H9 (cell line): Measurements from ENCODE around the gene NRCAM. TPM values are rescaled to one million over a fixed set of nuclear protein-coding genes. Genes with fewer than 3 reads are reported as not detected.

ENCODE experiments used
- DNase-seq: peaks from one replicate; pipeline ENCODE4 v3.0.0-alpha.2; 2017
- H2AFZ ChIP-seq: one replicate; pipeline ENCODE4 v1.6.1; 2013; ENCODE audit warnings: mild to moderate bottlenecking, low read length, control low read depth, moderate library complexity
- H2AK5ac ChIP-seq: 2 replicates; pipeline ENCODE4 v1.6.1; 2013; ENCODE audit warnings: low read length, control low read depth, mixed read lengths; ENCODE audit not compliant: insufficient read length
- H2BK120ac ChIP-seq: one replicate; pipeline ENCODE4 v1.6.1; 2013; ENCODE audit warnings: low read depth, mild to moderate bottlenecking, low read length, control low read depth, inconsistent platforms; ENCODE audit not compliant: poor library complexity, severe bottlenecking
- H2BK12ac ChIP-seq: 2 replicates; pipeline ENCODE4 v1.6.1; 2013; ENCODE audit warnings: low read length, control low read depth, mixed read lengths, low read depth; ENCODE audit not compliant: insufficient read length
- H2BK15ac ChIP-seq: 2 replicates; pipeline ENCODE4 v1.6.1; 2013; ENCODE audit warnings: low read depth, low read length, control low read depth
- H2BK20ac ChIP-seq: one replicate; pipeline ENCODE4 v1.6.1; 2013; ENCODE audit warnings: low read depth, mild to moderate bottlenecking, low read length, control low read depth, inconsistent platforms; ENCODE audit not compliant: poor library complexity, severe bottlenecking
- H2BK5ac ChIP-seq: 2 replicates; pipeline ENCODE4 v1.6.1; 2013; ENCODE audit warnings: low read length, control low read depth, mixed read lengths; ENCODE audit not compliant: insufficient read length
- H3K14ac ChIP-seq: 2 replicates; pipeline ENCODE4 v1.6.1; 2013; ENCODE audit warnings: low read length, control low read depth; ENCODE audit not compliant: insufficient read depth
- H3K18ac ChIP-seq: 2 replicates; pipeline ENCODE4 v1.6.1; 2013; ENCODE audit warnings: low read depth, mild to moderate bottlenecking, mixed read lengths, low read length, control low read depth; ENCODE audit not compliant: insufficient read length
- H3K23ac ChIP-seq: 2 replicates; pipeline ENCODE4 v1.6.1; 2013; ENCODE audit warnings: low read length, control low read depth, mixed read lengths, low read depth; ENCODE audit not compliant: insufficient read length
- H3K23me2 ChIP-seq: 2 replicates; pipeline ENCODE4 v1.6.1; 2013; ENCODE audit warnings: low read depth, mild to moderate bottlenecking, mixed read lengths, low read length, control low read depth; ENCODE audit not compliant: insufficient read length, poor library complexity, severe bottlenecking
- H3K27ac ChIP-seq: 2 replicates; pipeline ENCODE4 v1.5.1; 2013; ENCODE audit warnings: low read length, control low read depth, mixed read lengths, low read depth; ENCODE audit not compliant: insufficient read length
- H3K27me3 ChIP-seq: 2 replicates; pipeline ENCODE4 v1.6.1; 2013; ENCODE audit warnings: low read length, control low read depth, inconsistent platforms; ENCODE audit not compliant: insufficient read depth
- H3K4ac ChIP-seq: 2 replicates; pipeline ENCODE4 v1.6.1; 2013; ENCODE audit warnings: low read depth, mild to moderate bottlenecking, control low read depth, inconsistent platforms, low read length, moderate library complexity
- H3K4me1 ChIP-seq: 2 replicates; pipeline ENCODE4 v1.6.1; 2013; ENCODE audit warnings: low read length, control low read depth, inconsistent platforms; ENCODE audit not compliant: insufficient read depth
- H3K4me2 ChIP-seq: 2 replicates; pipeline ENCODE4 v1.6.1; 2013; ENCODE audit warnings: low read length, control low read depth, mixed read lengths; ENCODE audit not compliant: insufficient read length, insufficient read depth
- H3K56ac ChIP-seq: 2 replicates; pipeline ENCODE4 v1.6.1; 2013; ENCODE audit warnings: low read depth, mild to moderate bottlenecking, mixed read lengths, low read length, control low read depth; ENCODE audit not compliant: insufficient read length
- H3K79me1 ChIP-seq: 2 replicates; pipeline ENCODE4 v1.6.1; 2013; ENCODE audit warnings: low read depth, mild to moderate bottlenecking, moderate library complexity, low read length, control low read depth, inconsistent platforms; ENCODE audit not compliant: insufficient read depth, poor library complexity, severe bottlenecking
- H3K79me2 ChIP-seq: 2 replicates; pipeline ENCODE4 v1.6.1; 2013; ENCODE audit warnings: low read length, control low read depth, inconsistent platforms; ENCODE audit not compliant: insufficient read depth
- H3K9ac ChIP-seq: 2 replicates; pipeline ENCODE4 v1.6.1; 2013; ENCODE audit warnings: low read length, control low read depth, mixed read lengths; ENCODE audit not compliant: insufficient read length; ENCODE audit errors: extremely low read depth
- H3K9me3 ChIP-seq: one replicate; pipeline ENCODE4 v1.6.1; 2013; ENCODE audit warnings: low read depth, low read length, inconsistent platforms; ENCODE audit not compliant: control insufficient read depth
- H3T11ph ChIP-seq: one replicate; pipeline ENCODE4 v1.6.1; 2013; ENCODE audit warnings: mild to moderate bottlenecking, low read length, control low read depth, inconsistent platforms
- H4K20me1 ChIP-seq: one replicate; pipeline ENCODE4 v1.6.1; 2013; ENCODE audit not compliant: control insufficient read depth, insufficient read length, insufficient read depth
- H4K5ac ChIP-seq: 2 replicates; pipeline ENCODE4 v1.6.1; 2013; ENCODE audit warnings: low read depth, mild to moderate bottlenecking, mixed read lengths, low read length, control low read depth; ENCODE audit not compliant: insufficient read length
- H4K8ac ChIP-seq: replicated peaks from 2 replicates; pipeline ENCODE4 v1.6.1; 2013; ENCODE audit warnings: low read length, control low read depth, mixed read lengths, low read depth; ENCODE audit not compliant: insufficient read length
- H4K91ac ChIP-seq: 2 replicates; pipeline ENCODE4 v1.6.1; 2013; ENCODE audit warnings: low read depth, mild to moderate bottlenecking, moderate library complexity, mixed read lengths, low read length, control low read depth; ENCODE audit not compliant: insufficient read length
- H3K27ac Mint-ChIP-seq, 3 experiments: 2 replicates in 2 of 3; 3 replicates in 1 of 3; pipeline ENCODE4 v1.8.0; 2020 to 2021; ENCODE audit warnings: mixed read lengths in 3 of 3, mild to moderate bottlenecking in 1 of 3, moderate library complexity in 1 of 3
- H3K27me3 Mint-ChIP-seq: 2 replicates; pipeline ENCODE4 v1.8.0; 2021; ENCODE audit warnings: low read depth, mild to moderate bottlenecking, moderate library complexity, mixed read lengths
- H3K36me3 Mint-ChIP-seq, 3 experiments: 2 replicates in 2 of 3; 3 replicates in 1 of 3; pipeline ENCODE4 v1.8.0; 2020 to 2021; ENCODE audit warnings: low read depth in 3 of 3, mixed read lengths in 3 of 3; ENCODE audit not compliant: insufficient read depth in 1 of 3
- H3K4me1 Mint-ChIP-seq, 2 experiments: 2 replicates each; pipeline ENCODE4 v1.8.0; 2020; ENCODE audit warnings: mixed read lengths in 2 of 2
- H3K4me3 Mint-ChIP-seq, 2 experiments: 2 replicates in 1 of 2; 3 replicates in 1 of 2; pipeline ENCODE4 v1.8.0; 2020 to 2021; ENCODE audit warnings: mild to moderate bottlenecking in 2 of 2, mixed read lengths in 2 of 2, moderate library complexity in 1 of 2
- H3K9me3 Mint-ChIP-seq, 2 experiments: 2 replicates in 1 of 2; 3 replicates in 1 of 2; pipeline ENCODE4 v1.8.0; 2020; ENCODE audit warnings: mild to moderate bottlenecking in 2 of 2, mixed read lengths in 2 of 2, moderate library complexity in 1 of 2
- CTCF ChIP-seq: fragments of 200-600 bp; sonication (generic); conservative IDR thresholded peaks from 3 replicates; pipeline ENCODE4 v1.8.0; 2021; ENCODE audit warnings: antibody characterized with exemption, mild to moderate bottlenecking
- whole genome bisulfite sequencing: extraction: QIAGEN DNeasy Blood & Tissue Kit; methylation state at CpG from one replicate; pipeline ENCODE4 v1.1.7; 2013; ENCODE audit warnings: missing lambda C conversion rate, low lambda C conversion rate, mixed read lengths; ENCODE audit not compliant: insufficient read length; ENCODE audit errors: extremely low coverage; 5-methylcytosine and 5-hydroxymethylcytosine counted together
- total RNA-seq: library from RNA; stranded (reverse); gene quantifications from 2 replicates; pipeline ENCODE4 v1.2.1, GENCODE V29; 2021

NRCAM gene
- total RNA-seq, 1 experiment from 2014 or later, result 2.3 TPM

- H3T11ph ChIP-seq, result no peak overlapping the region
- H2BK20ac ChIP-seq, result no peak overlapping the region
- no peak overlapping the region for H4K5ac ChIP-seq
- H3K79me1 ChIP-seq, result no peaks in the 10 kb centered on the region
- no peak overlapping the region for H2AFZ ChIP-seq
- no peak overlapping the region for H3K14ac ChIP-seq
- H2BK12ac ChIP-seq, result no peak overlapping the region
- H3K27ac Mint-ChIP-seq, result no peak overlapping the region
- no peak overlapping the region for H3K9ac ChIP-seq
- TF ChIP-seq CTCF, result no peak
- no peak overlapping the region for H2BK5ac ChIP-seq
- no peak overlapping the region for H3K27ac ChIP-seq
- no peak overlapping the region for H3K18ac ChIP-seq
- H3K4me1 Mint-ChIP-seq, result no peaks in the 10 kb centered on the region
- no peak overlapping the region for H4K8ac ChIP-seq
- H3K9me3 ChIP-seq, result no peaks in the 10 kb centered on the region
- DNase-seq, result no peak
- H3K4me2 ChIP-seq, result no peak overlapping the region
- no peak overlapping the region for H3K56ac ChIP-seq
- no peak overlapping the region for H3K4me3 Mint-ChIP-seq
- H3K4me1 ChIP-seq, result no peaks in the 10 kb centered on the region
- WGBS, result no CpG with 5 or more reads among the region's 7 CpGs
- no peaks in the 10 kb centered on the region for H3K36me3 Mint-ChIP-seq
- H2BK120ac ChIP-seq, result no peak overlapping the region
- no peaks in the 10 kb centered on the region for H4K20me1 ChIP-seq
- no peaks in the 10 kb centered on the region; the same call in 1 of the 2 replicates for H3K27me3 Mint-ChIP-seq
- H3K79me2 ChIP-seq, result no peaks in the 10 kb centered on the region
- no peaks in the 10 kb centered on the region for H3K23me2 ChIP-seq
- H2BK15ac ChIP-seq, result no peak overlapping the region
- H4K91ac ChIP-seq, result no peak overlapping the region
- no peak overlapping the region for H2AK5ac ChIP-seq
- no peaks in the 10 kb centered on the region for H3K9me3 Mint-ChIP-seq
- H3K23ac ChIP-seq, result no peak overlapping the region
- H3K27me3 ChIP-seq, result no peaks in the 10 kb centered on the region
- no peak overlapping the region for H3K4ac ChIP-seq
These were observed 351.9 kb downstream of the NRCAM start for GRCh38 chr7:108104324-108104723.
